D721Med (cell line): ENCODE data around the gene E2F6.

ENCODE experiments used
- DNase-seq: peaks from one replicate; pipeline ENCODE4 v3.0.0; 2011; ENCODE audit warnings: low spot score; ENCODE audit not compliant: insufficient read length
- FAIRE-seq: peaks from 2 replicates; lab custom pipeline; 2011; peaks lifted over from hg19 to GRCh38; lab: Jason Lieb, UNC
- TF ChIP-seq, protein P1 (sequence below): IDR thresholded peaks from 2 replicates; pipeline ENCODE4 v1.5.1; 2012; ENCODE audit warnings: mild to moderate bottlenecking, control low read depth; ENCODE audit not compliant: insufficient read depth; ENCODE audit errors: missing control alignments

E2F6 gene

DNA sequence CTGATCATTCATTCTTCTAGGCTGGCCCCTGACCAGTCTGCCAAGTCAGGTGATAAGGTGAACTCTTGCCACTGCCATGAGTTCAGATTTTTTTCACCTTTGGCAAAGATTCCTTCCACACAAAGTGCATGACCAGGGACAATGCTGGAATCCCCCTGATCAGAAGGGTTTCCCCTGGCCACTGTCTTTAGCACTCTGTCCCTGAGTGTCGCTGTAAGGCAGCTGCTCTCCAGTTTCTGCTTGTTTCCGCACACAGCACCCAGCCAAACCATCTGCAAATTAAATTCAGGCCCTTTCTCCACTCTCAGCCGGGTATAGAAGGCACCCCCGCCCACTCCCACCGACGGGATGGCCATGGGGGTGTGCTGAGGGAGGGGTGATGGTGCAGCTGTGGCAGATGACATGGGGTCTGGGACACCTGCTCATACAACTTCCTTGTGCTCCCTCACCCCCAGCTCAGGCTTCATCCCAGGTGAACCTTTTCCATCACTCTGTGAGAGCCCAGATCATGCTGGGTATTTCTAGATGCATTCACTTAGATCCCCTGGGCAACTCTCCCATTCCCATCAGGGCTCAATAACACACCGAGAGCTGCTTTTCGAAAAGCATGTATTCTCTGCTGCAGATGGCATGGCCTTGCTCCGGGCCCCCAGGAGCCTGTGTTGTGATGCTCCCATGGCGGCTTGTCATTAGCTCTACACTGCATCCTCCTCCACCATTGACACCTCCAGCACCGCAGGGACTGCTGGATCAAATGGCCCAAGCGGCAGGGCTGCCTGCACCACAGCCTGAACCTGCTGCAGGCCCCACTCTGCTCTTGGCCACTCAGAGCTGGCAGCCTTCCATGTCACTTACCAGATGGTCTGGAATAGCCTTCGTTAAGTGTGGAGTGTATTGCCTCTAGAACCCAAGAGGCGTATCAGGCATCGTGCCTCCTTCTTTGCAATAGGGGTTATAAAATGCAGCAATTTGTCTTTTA, 69.2 kb downstream of the E2F6 start:
- TF ChIP-seq, protein P1, sequence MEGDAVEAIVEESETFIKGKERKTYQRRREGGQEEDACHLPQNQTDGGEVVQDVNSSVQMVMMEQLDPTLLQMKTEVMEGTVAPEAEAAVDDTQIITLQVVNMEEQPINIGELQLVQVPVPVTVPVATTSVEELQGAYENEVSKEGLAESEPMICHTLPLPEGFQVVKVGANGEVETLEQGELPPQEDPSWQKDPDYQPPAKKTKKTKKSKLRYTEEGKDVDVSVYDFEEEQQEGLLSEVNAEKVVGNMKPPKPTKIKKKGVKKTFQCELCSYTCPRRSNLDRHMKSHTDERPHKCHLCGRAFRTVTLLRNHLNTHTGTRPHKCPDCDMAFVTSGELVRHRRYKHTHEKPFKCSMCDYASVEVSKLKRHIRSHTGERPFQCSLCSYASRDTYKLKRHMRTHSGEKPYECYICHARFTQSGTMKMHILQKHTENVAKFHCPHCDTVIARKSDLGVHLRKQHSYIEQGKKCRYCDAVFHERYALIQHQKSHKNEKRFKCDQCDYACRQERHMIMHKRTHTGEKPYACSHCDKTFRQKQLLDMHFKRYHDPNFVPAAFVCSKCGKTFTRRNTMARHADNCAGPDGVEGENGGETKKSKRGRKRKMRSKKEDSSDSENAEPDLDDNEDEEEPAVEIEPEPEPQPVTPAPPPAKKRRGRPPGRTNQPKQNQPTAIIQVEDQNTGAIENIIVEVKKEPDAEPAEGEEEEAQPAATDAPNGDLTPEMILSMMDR, result no peak
- FAIRE-seq, result no peak
- DNase-seq, result no peak

- FAIRE-seq (no peak), DNase-seq (no peak)
- TF ChIP-seq, protein P1, result no peak
These were observed 69.9 kb downstream of the E2F6 start for GRCh38 chr2:11396021-11396420.

GRCh38 chr2:11395389-11395788, 70.6 kb downstream of the E2F6 start:
- no peak for DNase-seq
- TF ChIP-seq, protein P1, result no peak
- FAIRE-seq, result no peak
